Measurements from ENCODE around the gene PRKD3.
"Not testable (repeated sequence)": the region's sequence is repeated elsewhere in the genome, so short reads cannot be mapped to it uniquely, and the experiment has no call there.

PRKD3 gene

GRCh38 chr2:37316181-37316580, 8.5 kb downstream of the PRKD3 start:
- DNase-seq (ENCODE audit: low read depth) = no peak

GRCh38 chr2:37315364-37315763, 9.3 kb downstream of the PRKD3 start:
- no peak for DNase-seq (ENCODE audit: low read depth)

GRCh38 chr2:37307500-37307899, 17.1 kb downstream of the PRKD3 start:
- DNase-seq (ENCODE audit: low read depth) = no peak

GRCh38 chr2:37306024-37306423, 18.6 kb downstream of the PRKD3 start:
- no peak for DNase-seq (ENCODE audit: low read depth)

- DNase-seq (ENCODE audit: low read depth) = no peak
Observed at GRCh38 chr2:37302701-37303252, 21.9 kb downstream of the PRKD3 start.

- DNase-seq (ENCODE audit: low read depth) = no peak
Observed at GRCh38 chr2:37301408-37301807, 23.2 kb downstream of the PRKD3 start.

GRCh38 chr2:37300578-37300977, 24.1 kb downstream of the PRKD3 start:
- DNase-seq (ENCODE audit: low read depth) = no peak

- DNase-seq (ENCODE audit: low read depth) = no peak
Observed at GRCh38 chr2:37300146-37300545, 24.5 kb downstream of the PRKD3 start.

- no peak for DNase-seq (ENCODE audit: low read depth)
Observed at GRCh38 chr2:37297632-37298031, 27.0 kb downstream of the PRKD3 start.

- DNase-seq (ENCODE audit: low read depth) = no peak
Observed at GRCh38 chr2:37295469-37296073, 29.1 kb downstream of the PRKD3 start.

GRCh38 chr2:37294858-37295257, 29.8 kb downstream of the PRKD3 start:
- DNase-seq (ENCODE audit: low read depth) = not testable (repeated sequence)

GRCh38 chr2:37291680-37292079, 33.0 kb downstream of the PRKD3 start:
- DNase-seq (ENCODE audit: low read depth) = no peak

- DNase-seq (ENCODE audit: low read depth) = no peak
Observed at GRCh38 chr2:37287966-37288365, 36.7 kb downstream of the PRKD3 start.

- DNase-seq (ENCODE audit: low read depth) = no peak
Observed at GRCh38 chr2:37284381-37284780, 40.3 kb downstream of the PRKD3 start.

- no peak for DNase-seq (ENCODE audit: low read depth)
Observed at GRCh38 chr2:37283207-37283606, 41.4 kb downstream of the PRKD3 start.

GRCh38 chr2:37282746-37283145, 41.9 kb downstream of the PRKD3 start:
- DNase-seq (ENCODE audit: low read depth) = no peak

- no peak for DNase-seq (ENCODE audit: low read depth)
Observed at GRCh38 chr2:37281916-37282315, 42.7 kb downstream of the PRKD3 start.

GRCh38 chr2:37276291-37276690, 48.3 kb downstream of the PRKD3 start:
- no peak for DNase-seq (ENCODE audit: low read depth)

All from stimulated activated CD8-positive, alpha-beta memory T cell treated with anti-CD3 and anti-CD28 coated beads, Interleukin-15, amount 100 ng/mL, for 1 hour (primary cell).